HG03039 (cell line): Measurements from ENCODE around the gene ADGRV1.

Source experiments
- ATAC-seq: cut with Tn5 transposase; IDR thresholded peaks from one replicate; pipeline ENCODE4 v1.9.1; 2021; ENCODE audit warnings: mild to moderate bottlenecking, moderate library complexity; ENCODE audit not compliant: unreplicated experiment

The ADGRV1 gene

DNA sequence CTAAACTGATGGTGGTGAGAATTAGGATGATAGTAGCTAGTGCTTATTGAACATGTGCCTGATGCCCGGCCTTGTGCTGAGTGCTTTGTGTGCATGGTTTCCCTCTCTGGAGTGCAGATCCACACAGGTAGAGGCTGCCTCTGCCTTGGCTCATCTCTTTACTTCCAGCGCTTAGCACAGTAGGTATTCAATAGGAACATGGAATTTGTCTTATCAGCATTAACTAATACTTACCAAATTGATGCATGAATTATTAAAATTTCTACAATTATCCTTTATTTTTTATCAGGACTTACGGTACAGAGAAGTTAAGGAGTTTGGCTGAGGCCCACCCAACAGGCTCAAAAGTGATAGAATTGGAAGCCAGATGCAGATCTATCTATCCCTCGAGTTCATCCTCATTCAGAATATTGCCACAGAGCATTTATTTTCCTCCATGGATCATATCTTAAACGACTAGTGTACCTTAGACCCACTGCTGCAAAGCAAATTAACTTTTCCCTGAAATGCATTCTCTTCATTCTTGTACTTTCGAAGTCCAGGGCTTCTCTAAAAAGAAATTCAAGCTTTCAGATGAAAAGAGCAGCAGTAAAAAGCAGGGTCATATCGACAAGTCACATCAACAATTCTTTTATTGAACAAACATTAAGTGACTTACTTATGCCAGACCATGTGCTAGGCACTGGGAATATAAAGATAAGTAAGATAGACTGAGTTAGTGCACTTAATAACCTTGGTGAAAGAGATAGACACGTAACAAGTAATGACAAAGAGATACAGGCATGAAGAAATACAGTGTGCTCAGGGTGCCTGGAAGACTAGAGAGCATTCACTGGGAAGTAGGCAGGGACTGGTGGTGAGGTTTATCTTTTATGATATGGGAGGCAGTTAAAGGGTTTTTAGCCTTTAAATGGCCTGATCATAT is 534.5 kb downstream of the ADGRV1 start:
- no peak for ATAC-seq

DNA sequence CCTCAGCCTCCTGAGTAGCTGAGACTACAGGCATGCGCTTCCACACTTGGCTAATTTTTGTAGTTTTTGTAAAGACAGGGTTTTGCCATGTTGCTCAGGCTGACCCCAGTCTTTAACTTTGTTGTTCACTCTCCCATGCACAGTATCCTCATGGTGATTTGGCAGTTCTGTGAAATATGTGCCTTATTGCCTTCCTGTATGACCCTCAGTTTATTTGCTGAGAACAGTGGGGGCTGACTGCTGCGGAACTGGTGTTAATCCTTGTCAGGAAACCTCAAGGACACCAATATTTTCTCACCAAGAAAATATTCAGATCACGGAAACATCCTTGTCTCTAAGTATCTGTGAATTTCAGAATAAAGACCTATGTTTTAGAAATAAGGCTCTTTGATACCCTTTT is 536.7 kb downstream of the ADGRV1 start:
- ATAC-seq: no peak

DNA sequence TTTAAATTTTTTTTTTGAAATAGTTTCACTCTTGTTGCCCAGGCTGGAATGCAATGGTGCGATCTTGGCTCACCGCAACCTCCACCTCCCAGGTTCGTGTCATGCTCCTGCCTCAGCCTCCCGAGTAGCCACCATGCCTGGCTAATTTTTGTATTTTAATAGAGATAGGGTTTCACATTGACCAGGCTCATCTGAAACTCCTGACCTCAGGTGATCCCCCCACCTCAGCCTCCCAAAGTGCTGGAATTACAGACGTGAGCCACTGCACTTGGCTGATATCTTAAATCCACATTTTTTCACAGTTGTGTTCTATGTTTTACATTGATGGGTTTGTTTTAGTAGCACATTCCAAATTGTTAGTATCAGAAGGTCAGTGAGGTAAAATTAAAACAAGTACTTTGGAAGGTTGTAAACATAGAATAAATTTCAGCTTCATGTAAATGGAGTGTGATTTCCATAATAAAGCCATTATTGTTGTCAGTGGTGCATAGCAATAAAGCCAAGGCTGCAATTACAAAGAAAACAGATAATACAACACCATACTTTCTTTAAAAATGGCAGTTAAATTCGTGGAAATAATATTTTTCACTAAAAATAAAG is 537.3 kb downstream of the ADGRV1 start:
- no peak for ATAC-seq

DNA sequence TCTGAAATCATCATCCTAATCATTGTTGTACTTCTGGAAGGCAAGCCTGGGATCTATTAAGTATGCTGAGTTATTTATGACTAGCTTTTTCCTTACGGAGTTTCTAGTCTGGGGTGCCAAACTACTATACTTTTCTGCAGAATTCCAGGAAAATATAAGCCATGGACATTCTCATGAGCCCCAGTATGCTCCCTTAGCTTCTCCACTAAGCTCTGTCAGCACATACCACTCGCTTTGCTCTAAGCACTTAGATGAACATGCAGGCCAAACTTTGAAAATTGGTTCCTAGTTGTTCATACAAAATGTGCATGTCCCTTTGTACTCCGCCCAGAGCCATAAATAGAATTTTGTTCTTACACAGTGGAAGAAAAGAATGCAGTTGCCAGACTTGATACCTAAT is 539.9 kb downstream of the ADGRV1 start:
- no peak for ATAC-seq

DNA sequence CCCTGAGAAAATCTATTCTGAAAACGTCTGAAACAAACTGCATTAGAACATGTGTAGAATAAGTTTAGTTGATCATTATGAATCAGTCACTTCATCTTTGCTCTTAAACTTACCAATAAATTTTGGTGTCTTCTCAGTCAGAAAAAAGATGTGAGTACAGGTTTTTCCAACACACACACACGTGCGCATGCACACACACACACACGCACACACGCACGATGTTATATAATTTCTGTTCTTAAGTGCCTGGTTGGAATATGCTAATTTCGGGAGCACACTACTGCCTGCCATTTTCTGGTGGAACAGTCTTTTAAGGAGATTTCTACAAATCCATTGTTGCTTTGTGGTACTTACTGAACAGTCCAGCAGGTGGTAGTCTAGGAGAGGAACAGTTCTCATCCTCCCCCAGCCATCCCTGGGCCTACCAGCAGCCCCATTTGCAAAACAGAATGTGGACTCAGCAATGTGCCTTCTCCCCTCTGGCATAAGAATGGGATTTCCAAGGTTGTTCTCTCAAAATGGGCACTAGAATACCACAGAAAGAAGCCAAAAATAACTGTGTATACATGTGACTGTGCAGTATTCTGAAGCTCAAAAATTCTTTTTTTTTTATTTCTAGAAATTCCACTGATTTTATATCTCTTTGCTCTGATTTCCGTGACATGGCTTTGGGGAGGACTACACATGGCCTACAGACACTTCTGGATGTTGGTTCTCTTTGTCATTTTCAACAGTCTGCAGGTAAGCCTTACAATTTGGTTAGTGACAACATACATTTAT is 543.2 kb downstream of the ADGRV1 start:
- ATAC-seq: peak; percentile 96

DNA sequence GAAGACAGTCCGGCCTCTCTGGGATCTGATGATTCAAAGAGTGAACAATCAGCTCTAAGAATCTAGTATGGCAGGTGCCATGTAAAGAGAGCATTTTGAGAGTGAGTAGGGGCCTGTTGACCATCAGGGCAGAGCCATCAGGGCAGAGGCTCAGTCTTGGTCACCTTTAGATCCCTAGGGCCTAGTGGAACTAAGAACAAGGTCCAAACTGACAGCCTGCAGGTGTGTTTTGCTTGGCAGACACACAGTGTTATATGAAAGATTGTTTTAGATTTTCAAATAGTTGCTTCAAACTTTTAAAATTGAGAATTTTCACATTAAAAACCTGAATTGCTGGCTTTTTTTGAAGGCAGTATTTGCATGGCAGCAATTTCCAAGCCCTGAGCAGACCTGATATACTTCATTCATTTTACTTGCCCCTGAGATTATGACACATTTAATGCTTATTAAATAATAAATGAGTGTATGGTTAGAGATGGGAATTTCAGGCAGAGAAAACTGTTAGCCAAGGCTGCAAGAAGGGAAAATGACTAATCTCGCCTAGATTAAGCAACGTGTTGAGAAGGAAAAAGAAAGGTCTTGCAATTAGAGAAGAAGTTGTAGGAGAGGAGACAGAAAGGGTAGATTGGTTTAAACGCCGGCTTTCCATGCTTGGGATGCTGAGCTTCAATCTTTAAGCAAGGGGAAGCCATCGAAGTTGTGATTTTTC is 544.9 kb downstream of the ADGRV1 start:
- no peak for ATAC-seq

DNA sequence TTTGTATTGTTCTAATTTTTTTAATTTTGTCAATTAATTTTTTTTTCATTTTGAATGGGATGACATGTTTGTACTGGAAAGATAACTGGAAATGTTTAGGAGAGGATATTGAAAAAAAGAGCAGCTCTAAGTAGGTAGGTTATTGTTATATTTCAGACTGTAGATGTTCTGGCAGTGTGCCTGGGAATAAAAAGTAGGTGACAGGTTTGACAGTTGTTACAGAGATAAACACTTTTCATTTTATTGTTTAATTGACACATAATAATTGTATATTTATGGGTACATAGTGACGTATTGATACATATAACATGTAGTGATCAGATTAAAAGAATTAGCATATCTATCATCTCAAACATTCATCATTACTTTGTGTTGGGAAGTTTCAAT is 545.5 kb downstream of the ADGRV1 start:
- no peak for ATAC-seq

DNA sequence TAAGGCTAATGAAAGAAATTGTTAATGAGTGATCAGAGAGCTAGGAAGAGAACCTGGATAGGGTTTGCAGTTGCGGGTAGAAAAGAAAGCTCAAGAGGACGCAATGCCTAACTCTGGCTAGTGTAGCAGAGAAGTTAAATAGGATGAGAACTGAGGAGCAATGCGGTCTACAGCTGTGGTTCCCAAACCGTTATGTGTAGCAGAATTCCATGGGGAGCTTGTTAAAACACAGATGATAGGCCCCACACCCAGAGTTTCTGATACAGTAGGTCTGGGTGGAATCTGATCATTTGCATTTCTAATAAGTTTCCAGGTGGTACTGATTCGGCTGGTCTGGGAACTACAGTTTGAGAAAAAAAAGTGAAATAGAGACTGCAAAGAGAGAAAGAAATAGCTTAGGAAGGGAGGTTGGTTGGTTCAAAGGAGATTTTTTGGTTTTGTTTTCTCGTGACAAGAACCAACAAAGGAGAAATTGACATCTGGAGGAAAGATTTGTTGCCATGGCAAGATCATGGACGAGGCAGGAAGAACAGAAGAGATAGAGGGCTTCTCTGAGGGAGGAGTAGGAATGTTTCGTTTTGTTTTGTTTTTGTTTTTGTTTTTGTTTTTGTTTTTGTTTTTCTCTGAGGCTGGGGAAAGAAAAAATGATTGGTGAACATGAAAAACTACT is 548.4 kb downstream of the ADGRV1 start:
- ATAC-seq: no peak

GRCh38 chr5:91109634-91110033 is 551.0 kb downstream of the ADGRV1 start:
- ATAC-seq: no peak

- no peak for ATAC-seq
Measured at GRCh38 chr5:91110686-91111085, 552.1 kb downstream of the ADGRV1 start.

- ATAC-seq: no peak
Measured at GRCh38 chr5:91111473-91112238, 553.1 kb downstream of the ADGRV1 start.

- no peak for ATAC-seq
Measured at GRCh38 chr5:91114658-91115057, 556.1 kb downstream of the ADGRV1 start.

- no peak for ATAC-seq
Measured at GRCh38 chr5:91118354-91118753, 559.8 kb downstream of the ADGRV1 start.

DNA sequence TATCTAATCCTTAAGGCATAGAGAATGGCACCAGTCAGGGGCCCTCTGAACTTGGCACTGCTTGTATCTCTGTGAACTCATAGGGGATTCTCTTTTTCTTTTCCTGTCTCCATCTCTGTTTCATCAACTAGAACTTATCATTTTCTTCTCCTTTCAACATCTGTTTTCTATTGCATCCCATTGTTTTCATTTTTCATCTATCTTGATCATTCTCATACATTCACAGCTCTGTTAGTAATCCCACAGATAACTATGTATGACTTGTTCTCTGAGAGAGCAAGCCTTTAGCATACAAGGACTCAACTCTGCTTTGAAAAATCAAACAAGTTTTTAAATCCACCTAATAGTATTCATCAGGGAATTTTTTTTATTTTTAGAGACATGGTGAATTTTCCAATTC is 560.2 kb downstream of the ADGRV1 start:
- no peak for ATAC-seq

GRCh38 chr5:91119217-91119616 is 560.6 kb downstream of the ADGRV1 start:
- ATAC-seq: no peak

DNA sequence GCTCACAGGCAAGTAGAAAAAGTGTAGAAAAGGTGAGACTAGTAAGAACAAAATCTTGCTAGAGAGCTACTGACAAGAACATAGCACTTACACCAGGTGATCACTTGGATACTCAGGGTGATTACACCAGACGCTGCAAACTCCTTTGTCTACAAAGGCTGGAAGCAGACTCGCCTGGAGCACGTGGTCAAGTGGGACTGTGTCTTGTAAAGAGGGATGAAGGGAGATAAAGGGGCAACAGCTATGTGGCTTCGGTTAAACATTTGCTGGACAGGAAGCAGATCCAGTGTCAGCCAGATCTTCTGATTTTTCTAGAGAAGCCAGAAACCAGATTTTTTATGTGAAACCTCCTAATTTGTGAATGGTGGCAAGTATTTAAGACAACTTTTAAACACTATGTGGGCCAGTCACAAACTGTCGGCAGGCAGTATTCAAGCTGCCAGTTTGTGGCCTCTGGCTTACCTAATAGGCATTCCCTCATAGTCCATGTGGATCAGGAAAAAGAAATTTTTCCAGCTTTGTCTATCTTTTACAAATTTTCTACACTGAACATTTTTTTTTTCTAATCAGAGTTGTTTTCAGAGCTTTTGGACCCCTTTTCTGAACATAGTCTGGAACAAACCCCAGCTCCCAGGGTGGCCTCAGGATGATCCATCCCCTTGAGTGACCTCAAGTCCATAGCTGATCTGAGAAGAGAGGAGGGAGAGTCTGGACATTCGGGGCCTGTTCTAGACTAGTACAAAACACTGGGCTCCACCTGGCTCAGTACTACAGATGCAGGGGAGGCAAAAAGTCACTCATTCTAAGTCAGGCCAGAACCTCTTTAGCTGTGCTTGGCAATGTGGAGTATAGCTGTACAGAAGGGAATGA is 561.6 kb downstream of the ADGRV1 start:
- no peak for ATAC-seq

GRCh38 chr5:91121347-91121993 is 562.9 kb downstream of the ADGRV1 start:
- ATAC-seq: no peak

- no peak for ATAC-seq
Measured at GRCh38 chr5:91122651-91123050, 564.1 kb downstream of the ADGRV1 start.
